SK-N-SH (cell line): ENCODE data around the gene GALNT4. TPM values are rescaled to one million over a fixed set of nuclear protein-coding genes. Genes with fewer than 3 reads are reported as not detected.
A peak's percentile ranks its signal among the peaks of the same experiment; 100 is the strongest.

Experiments
- CTCF ChIA-PET: fragments of 300-600, 350-600 bp; formaldehyde crosslinking; extraction: SDS; loops from one replicate; lab custom pipeline; 2021; lab: Yijun Ruan, JAX
- POLR2A ChIA-PET: fragments of 350-600 bp; sonication (Branson Sonifier 250); formaldehyde crosslinking; extraction: SDS; loops from one replicate; lab custom pipeline; 2020; ENCODE audit warnings: antibody characterized with exemption, inconsistent platforms; lab: Yijun Ruan, JAX
- DNase-seq: peaks from one replicate; pipeline ENCODE4 v3.0.0; 2012
- H2AFZ ChIP-seq: fragments of 200-600 bp; sonication (generic); 2 replicates; pipeline ENCODE4 v1.8.1; 2016; ENCODE audit warnings: antibody characterized with exemption, mild to moderate bottlenecking, low read depth
- H3F3A ChIP-seq: fragments of 200-600 bp; sonication (generic); replicated peaks from 2 replicates; pipeline ENCODE3; 2016; ENCODE audit warnings: antibody characterized with exemption, mild to moderate bottlenecking; ENCODE audit not compliant: insufficient read depth
- H3K27ac ChIP-seq, 2 experiments: fragments of 200-500 bp in 1 of 2; fragments of 200-600 bp in 1 of 2; sonication (Bioruptor generic) in 1 of 2; sonication (generic), shearing (Covaris generic) in 1 of 2; 2 replicates each; pipeline versions ENCODE4 v1.5.1 to v1.6.1; 2014 to 2016; ENCODE audit warnings: low read depth in 2 of 2, inconsistent platforms in 1 of 2, low read length in 1 of 2, mild to moderate bottlenecking in 1 of 2, mixed read lengths in 1 of 2
- H3K27me3 ChIP-seq: fragments of 200-600 bp; sonication (generic), shearing (Covaris generic); 2 replicates; pipeline ENCODE4 v1.6.1; 2016; ENCODE audit warnings: mixed run types; ENCODE audit not compliant: insufficient read depth
- H3K36me3 ChIP-seq, 2 experiments: fragments of 200-500 bp in 1 of 2; fragments of 200-600 bp in 1 of 2; sonication (Bioruptor generic) in 1 of 2; sonication (generic) in 1 of 2; replicated peaks in 1 of 2; 2 replicates each; pipeline versions ENCODE3 to v1.5.1; 2014 to 2016; ENCODE audit warnings: low read length in 1 of 2, mild to moderate bottlenecking in 1 of 2; ENCODE audit not compliant: insufficient read depth in 2 of 2, control insufficient read depth in 1 of 2
- H3K4me1 ChIP-seq, 2 experiments: fragments of 200-500 bp in 1 of 2; fragments of 200-600 bp in 1 of 2; sonication (Bioruptor generic) in 1 of 2; sonication (generic), shearing (Covaris generic) in 1 of 2; 2 replicates each; pipeline versions ENCODE4 v1.5.1 to v1.6.1; 2014 to 2016; ENCODE audit warnings: low read depth in 1 of 2, low read length in 1 of 2, mixed run types in 1 of 2; ENCODE audit not compliant: insufficient read depth in 2 of 2, control insufficient read depth in 1 of 2
- H3K4me2 ChIP-seq: fragments of 200-600 bp; sonication (generic), shearing (Covaris generic); 2 replicates; pipeline ENCODE4 v1.6.1; 2017; ENCODE audit warnings: mixed run types
- H3K4me3 ChIP-seq, 2 experiments: fragments of 200-500 bp in 1 of 2; fragments of 200-600 bp in 1 of 2; sonication (Bioruptor generic) in 1 of 2; sonication (generic), shearing (Covaris generic) in 1 of 2; 2 replicates each; pipeline versions ENCODE4 v1.5.1 to v1.8.1; 2014 to 2016; ENCODE audit warnings: low read depth in 2 of 2, inconsistent platforms in 1 of 2, low read length in 1 of 2, mild to moderate bottlenecking in 1 of 2, mixed read lengths in 1 of 2, moderate library complexity in 1 of 2
- H3K79me2 ChIP-seq: fragments of 200-600 bp; sonication (generic); 2 replicates; pipeline ENCODE4 v1.8.1; 2017; ENCODE audit warnings: mild to moderate bottlenecking; ENCODE audit not compliant: insufficient read depth
- H3K9ac ChIP-seq: fragments of 200-600 bp; sonication (generic); 2 replicates; pipeline ENCODE4 v1.6.1; 2017; ENCODE audit warnings: mixed run types
- H3K9me2 ChIP-seq: fragments of 200-600 bp; sonication (generic); 2 replicates; pipeline ENCODE4 v1.6.1; 2017; ENCODE audit warnings: mixed run types
- H3K9me3 ChIP-seq: fragments of 200-600 bp; sonication (generic); 2 replicates; pipeline ENCODE4 v1.6.1; 2017; ENCODE audit warnings: mixed run types, mild to moderate bottlenecking, moderate library complexity
- H4K20me1 ChIP-seq: fragments of 200-600 bp; sonication (generic); 2 replicates; pipeline ENCODE4 v1.6.1; 2017; ENCODE audit warnings: mild to moderate bottlenecking, mixed run types; ENCODE audit not compliant: insufficient read depth
- CHD2 ChIP-seq: fragments of 150-350 bp; IDR thresholded peaks from 2 replicates; pipeline ENCODE4 v1.6.1; 2018; ENCODE audit warnings: low read length; ENCODE audit not compliant: partially characterized antibody
- ELF1 ChIP-seq: IDR thresholded peaks from 2 replicates; pipeline ENCODE4 v1.4.0; 2012
- GATA2 ChIP-seq: sonication (generic); formaldehyde crosslinking; IDR thresholded peaks from 2 replicates; pipeline ENCODE4 v1.5.0; 2020; ENCODE audit warnings: mild to moderate bottlenecking, missing genetic modification reagents
- JUND ChIP-seq: IDR thresholded peaks from 2 replicates; pipeline ENCODE4 v1.4.0; 2012
- MEF2A ChIP-seq: IDR thresholded peaks from 2 replicates; pipeline ENCODE4 v1.4.0; 2012; ENCODE audit warnings: low read depth, borderline replicate concordance
- NFIC ChIP-seq: IDR thresholded peaks from 2 replicates; pipeline ENCODE4 v1.4.0; 2012; ENCODE audit warnings: borderline replicate concordance
- NRF1 ChIP-seq: IDR thresholded peaks from 2 replicates; pipeline ENCODE4 v1.6.1; 2012; ENCODE audit warnings: low read depth, mild to moderate bottlenecking, low read length
- REST ChIP-seq: IDR thresholded peaks from 2 replicates; pipeline ENCODE4 v1.6.1; 2012; ENCODE audit warnings: mild to moderate bottlenecking, low read depth, low read length, moderate library complexity
- RXRA ChIP-seq: IDR thresholded peaks from 2 replicates; pipeline ENCODE4 v1.4.0; 2012; ENCODE audit warnings: low read depth, mild to moderate bottlenecking, borderline replicate concordance
- SIN3A ChIP-seq: IDR thresholded peaks from 2 replicates; pipeline ENCODE4 v1.6.1; 2012; ENCODE audit warnings: low read depth, mild to moderate bottlenecking, low read length, moderate library complexity, borderline replicate concordance
- SMC3 ChIP-seq: IDR thresholded peaks from 2 replicates; pipeline ENCODE4 v1.6.1; 2012; ENCODE audit warnings: low read depth, low read length, improper control_type of control experiment
- TCF12 ChIP-seq: IDR thresholded peaks from 2 replicates; pipeline ENCODE4 v1.4.0; 2012
- TEAD4 ChIP-seq: IDR thresholded peaks from 2 replicates; pipeline ENCODE4 v1.4.0; 2012; ENCODE audit warnings: mild to moderate bottlenecking, borderline replicate concordance; ENCODE audit not compliant: insufficient read depth
- WGBS: methylation state at CpG from one replicate; pipeline ENCODE4 v1.1.6; 2017; ENCODE audit warnings: low lambda C conversion rate; 5-methylcytosine and 5-hydroxymethylcytosine counted together
- polyA plus RNA-seq, 3 experiments: library from polyadenylated mRNA; depleted of rRNA; stranded (reverse); fragments of >200 nt; gene quantifications; 2 replicates each; pipeline ENCODE4 v1.2.3, GENCODE V29; 2012
- TF ChIP-seq, protein P1 (sequence below): fragments of 200-600 bp; sonication (generic); IDR thresholded peaks from 2 replicates; pipeline ENCODE4 v1.6.1; 2017; ENCODE audit warnings: antibody characterized with exemption, mild to moderate bottlenecking, moderate library complexity

GALNT4 gene
- polyA plus RNA-seq, 1 of the 3 experiments (the other 2 are of a cell fraction) = 1.1 TPM

DNA sequence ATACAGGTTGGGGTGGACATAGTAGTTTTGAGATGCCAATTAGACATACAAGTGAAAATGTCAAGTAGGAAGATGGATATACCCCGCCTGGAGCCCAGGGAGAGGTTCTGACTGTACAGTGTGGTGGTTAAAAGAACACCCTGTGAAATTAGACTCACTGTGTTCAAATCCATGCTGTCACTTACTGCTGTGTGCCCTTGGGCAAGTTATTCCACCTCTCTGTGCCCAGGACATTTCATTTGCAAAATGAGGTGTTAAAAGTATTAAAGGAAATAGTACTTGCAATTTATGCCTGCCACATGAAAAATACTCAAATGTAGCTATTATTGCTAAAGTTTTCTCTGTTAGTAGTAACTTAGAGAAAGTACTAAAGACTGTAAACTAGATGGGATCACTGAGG lies 18.5 kb downstream of the GALNT4 start:
- Histone ChIP-seq H3F3A (no peaks in the 10 kb centered on the region), H3K27ac (no peak overlapping the region), H2AFZ (no peak overlapping the region), H4K20me1 (no peaks in the 10 kb centered on the region), H3K4me1 (no peaks in the 10 kb centered on the region), H3K4me2 (no peak overlapping the region), H3K27me3 (no peaks in the 10 kb centered on the region), H3K79me2 (no peaks in the 10 kb centered on the region), H3K4me3 (no peak overlapping the region), H3K9ac (no peak overlapping the region), H3K36me3 (no peaks in the 10 kb centered on the region), H3K9me2 (no peaks in the 10 kb centered on the region), H3K9me3 (no peaks in the 10 kb centered on the region)
- 33% methylated on average over 1 of the region's 1 CpG for WGBS
- DNase-seq = no peak
- TF ChIP-seq GATA2 = no peak
- TF ChIP-seq NRF1 = no peak
- TF ChIP-seq REST = no peak
- no peak for TF ChIP-seq CHD2
- no peak for TF ChIP-seq TEAD4
- TF ChIP-seq NFIC = no peak
- no peak for TF ChIP-seq ELF1
- no peak for TF ChIP-seq RXRA
- no peak for TF ChIP-seq JUND
- POLR2A ChIA-PET = no interaction called here
- CTCF ChIA-PET = interaction anchor here (0.8 to 1.4 kb wide), 3 partner anchors 11 to 23 kb away, joined by 3 to 4 read pairs (median 3); partner anchors contain the start of gene POC1B

DNA sequence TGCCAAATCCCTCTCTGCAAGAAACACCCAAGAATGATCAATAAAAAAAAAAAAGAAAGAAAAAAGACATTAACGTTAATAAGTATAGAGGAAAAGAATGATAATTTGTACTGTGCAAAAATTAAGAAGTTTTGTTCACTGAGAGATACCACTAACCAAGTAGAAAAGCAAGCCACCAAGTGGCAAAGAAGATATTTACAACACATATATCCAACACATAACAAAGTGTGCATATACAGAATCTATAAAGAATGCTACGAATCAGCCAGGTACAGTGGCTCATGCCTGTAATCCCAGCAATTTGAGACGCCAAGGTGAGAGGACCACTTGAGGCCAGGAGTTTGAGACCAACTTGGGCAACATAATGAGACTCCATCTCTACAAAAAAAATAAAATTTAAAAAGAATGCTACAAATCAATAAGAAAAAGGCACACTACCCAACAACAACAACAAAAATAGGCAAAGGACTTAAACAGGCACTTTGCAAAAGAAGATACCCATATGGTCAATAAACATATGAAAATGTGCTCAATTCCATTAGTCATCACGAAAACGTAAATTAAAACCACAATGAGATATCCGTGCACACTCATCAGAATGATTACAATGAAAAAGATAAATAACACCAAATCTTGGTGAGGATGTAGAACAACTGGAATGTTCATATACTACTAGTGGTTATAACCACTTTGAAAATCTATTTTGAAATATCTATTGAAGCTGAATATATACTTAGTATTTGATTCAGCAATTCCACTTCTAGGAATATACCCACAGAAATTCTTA lies 19.8 kb downstream of the GALNT4 start:
- H3K27ac ChIP-seq = no peak overlapping the region
- ChIA-PET CTCF (no interaction called here), POLR2A (no interaction called here)
- H3K4me1 ChIP-seq = no peaks in the 10 kb centered on the region
- no peaks in the 10 kb centered on the region for H3K79me2 ChIP-seq
- H3K9me3 ChIP-seq = no peaks in the 10 kb centered on the region
- H3K4me2 ChIP-seq = no peak overlapping the region
- no peak for TF ChIP-seq SIN3A
- no peak for TF ChIP-seq SMC3
- TF ChIP-seq TCF12 = no peak
- TF ChIP-seq, protein P1, sequence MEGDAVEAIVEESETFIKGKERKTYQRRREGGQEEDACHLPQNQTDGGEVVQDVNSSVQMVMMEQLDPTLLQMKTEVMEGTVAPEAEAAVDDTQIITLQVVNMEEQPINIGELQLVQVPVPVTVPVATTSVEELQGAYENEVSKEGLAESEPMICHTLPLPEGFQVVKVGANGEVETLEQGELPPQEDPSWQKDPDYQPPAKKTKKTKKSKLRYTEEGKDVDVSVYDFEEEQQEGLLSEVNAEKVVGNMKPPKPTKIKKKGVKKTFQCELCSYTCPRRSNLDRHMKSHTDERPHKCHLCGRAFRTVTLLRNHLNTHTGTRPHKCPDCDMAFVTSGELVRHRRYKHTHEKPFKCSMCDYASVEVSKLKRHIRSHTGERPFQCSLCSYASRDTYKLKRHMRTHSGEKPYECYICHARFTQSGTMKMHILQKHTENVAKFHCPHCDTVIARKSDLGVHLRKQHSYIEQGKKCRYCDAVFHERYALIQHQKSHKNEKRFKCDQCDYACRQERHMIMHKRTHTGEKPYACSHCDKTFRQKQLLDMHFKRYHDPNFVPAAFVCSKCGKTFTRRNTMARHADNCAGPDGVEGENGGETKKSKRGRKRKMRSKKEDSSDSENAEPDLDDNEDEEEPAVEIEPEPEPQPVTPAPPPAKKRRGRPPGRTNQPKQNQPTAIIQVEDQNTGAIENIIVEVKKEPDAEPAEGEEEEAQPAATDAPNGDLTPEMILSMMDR = peak; percentile 21; the same call in 1 of the 2 replicates
- TF ChIP-seq TEAD4 = no peak
- TF ChIP-seq MEF2A = no peak
- no peak overlapping the region for H3K4me3 ChIP-seq
- no peaks in the 10 kb centered on the region for H3K9me2 ChIP-seq
- no peaks in the 10 kb centered on the region for H3K36me3 ChIP-seq
- 94% methylated on average over 6 of the region's 6 CpGs for WGBS
- H2AFZ ChIP-seq = no peak overlapping the region
- no peaks in the 10 kb centered on the region for H4K20me1 ChIP-seq
- no peak overlapping the region for H3K9ac ChIP-seq
- H3K27me3 ChIP-seq = no peaks in the 10 kb centered on the region
- DNase-seq = no peak
- H3F3A ChIP-seq = no peaks in the 10 kb centered on the region
